GM12875 (cell line): Measurements from ENCODE around the gene BTBD6.
"Not testable (repeated sequence)": the region's sequence is repeated elsewhere in the genome, so short reads cannot be mapped to it uniquely, and the experiment has no call there.

ENCODE experiments used
- H3K4me3 ChIP-seq: one replicate; pipeline ENCODE4 v1.5.1; 2011; ENCODE audit warnings: low read depth, low read length, control low read depth
- CTCF ChIP-seq: IDR thresholded peaks from 2 replicates; pipeline ENCODE4 v1.5.1; 2011; ENCODE audit warnings: low read depth, mild to moderate bottlenecking, control low read depth, inconsistent platforms, low read length, moderate library complexity, borderline replicate concordance; ENCODE audit not compliant: insufficient read depth

Gene BTBD6

GRCh38 chr14:105283028-105283427 lies 34.7 kb downstream of the BTBD6 start:
- TF ChIP-seq CTCF, result no peak
- no peak overlapping the region for H3K4me3 ChIP-seq

GRCh38 chr14:105283899-105284298 lies 35.6 kb downstream of the BTBD6 start:
- no peak overlapping the region for H3K4me3 ChIP-seq
- no peak for TF ChIP-seq CTCF

GRCh38 chr14:105285174-105285573 lies 36.8 kb downstream of the BTBD6 start:
- no peak for TF ChIP-seq CTCF
- H3K4me3 ChIP-seq, result no peak overlapping the region

- TF ChIP-seq CTCF, result no peak
Observed at GRCh38 chr14:105286759-105287144, 38.4 kb downstream of the BTBD6 start.

GRCh38 chr14:105287249-105288102 lies 39.1 kb downstream of the BTBD6 start:
- no peak overlapping the region for H3K4me3 ChIP-seq
- no peak for TF ChIP-seq CTCF

More at GRCh38 chr14:105286759-105287144, 38.4 kb downstream of the BTBD6 start:
- H3K4me3 ChIP-seq, result no peak overlapping the region

GRCh38 chr14:105288936-105289335 lies 40.6 kb downstream of the BTBD6 start:
- not testable (repeated sequence) for H3K4me3 ChIP-seq

- TF ChIP-seq CTCF, result no peak
- no peak overlapping the region for H3K4me3 ChIP-seq
Observed at GRCh38 chr14:105290621-105291346, 42.5 kb downstream of the BTBD6 start.
